OCI-LY7 (cell line): ENCODE data around the gene SELENOH.

Source experiments
- EZH2phosphoT487 ChIP-seq: fragments of 200-600 bp; sonication (generic); IDR thresholded peaks from 2 replicates; pipeline ENCODE4 v1.6.1; 2018; ENCODE audit warnings: low read depth, borderline replicate concordance, mild to moderate bottlenecking, mixed run types, antibody characterized with exemption, low read length, moderate library complexity, mixed read lengths
- TF ChIP-seq, protein P1 (sequence below): fragments of 200-600 bp; sonication (generic); conservative IDR thresholded peaks from 2 replicates; pipeline ENCODE4 v1.5.1; 2014; ENCODE audit warnings: mild to moderate bottlenecking, antibody characterized with exemption, low read length, moderate library complexity, mixed read lengths

DNA sequence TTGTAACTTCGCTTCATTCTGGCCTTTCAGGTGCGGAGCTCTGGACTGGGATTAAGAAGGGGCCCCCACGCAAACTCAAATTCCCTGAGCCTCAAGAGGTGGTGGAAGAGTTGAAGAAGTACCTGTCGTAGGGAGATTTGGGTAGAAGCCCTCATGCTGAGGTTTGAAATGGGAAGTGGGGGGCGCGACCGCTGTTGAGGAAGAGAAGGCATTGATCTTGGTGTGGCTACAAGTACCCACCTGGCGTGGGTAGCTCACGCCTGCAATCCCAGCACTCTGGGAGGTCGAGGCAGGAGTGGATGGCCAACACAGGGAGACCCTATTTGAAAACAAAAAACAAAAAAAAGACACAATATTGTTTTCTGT, 779 bp downstream of the SELENOH start:
- TF ChIP-seq, protein P1, sequence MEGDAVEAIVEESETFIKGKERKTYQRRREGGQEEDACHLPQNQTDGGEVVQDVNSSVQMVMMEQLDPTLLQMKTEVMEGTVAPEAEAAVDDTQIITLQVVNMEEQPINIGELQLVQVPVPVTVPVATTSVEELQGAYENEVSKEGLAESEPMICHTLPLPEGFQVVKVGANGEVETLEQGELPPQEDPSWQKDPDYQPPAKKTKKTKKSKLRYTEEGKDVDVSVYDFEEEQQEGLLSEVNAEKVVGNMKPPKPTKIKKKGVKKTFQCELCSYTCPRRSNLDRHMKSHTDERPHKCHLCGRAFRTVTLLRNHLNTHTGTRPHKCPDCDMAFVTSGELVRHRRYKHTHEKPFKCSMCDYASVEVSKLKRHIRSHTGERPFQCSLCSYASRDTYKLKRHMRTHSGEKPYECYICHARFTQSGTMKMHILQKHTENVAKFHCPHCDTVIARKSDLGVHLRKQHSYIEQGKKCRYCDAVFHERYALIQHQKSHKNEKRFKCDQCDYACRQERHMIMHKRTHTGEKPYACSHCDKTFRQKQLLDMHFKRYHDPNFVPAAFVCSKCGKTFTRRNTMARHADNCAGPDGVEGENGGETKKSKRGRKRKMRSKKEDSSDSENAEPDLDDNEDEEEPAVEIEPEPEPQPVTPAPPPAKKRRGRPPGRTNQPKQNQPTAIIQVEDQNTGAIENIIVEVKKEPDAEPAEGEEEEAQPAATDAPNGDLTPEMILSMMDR = no peak
- no peak for TF ChIP-seq EZH2phosphoT487
